CD14-positive monocyte (primary cell): ENCODE measurements around the gene CUEDC1. TPM values are rescaled to one million over a fixed set of nuclear protein-coding genes. Genes with fewer than 3 reads are reported as not detected.

Experiments
- DNase-seq, 3 donors: peaks; one replicate each; pipeline ENCODE4 v3.0.0-alpha.2; 2011 to 2022
- H2AFZ ChIP-seq: 2 replicates; pipeline ENCODE4 v1.6.0; 2012; ENCODE audit warnings: mild to moderate bottlenecking, low read depth, low read length, inconsistent platforms; ENCODE audit not compliant: insufficient read depth, poor library complexity, severe bottlenecking
- H3K27ac ChIP-seq, 2 donors: 1 replicate in 1 of 2; 2 replicates in 1 of 2; pipeline ENCODE4 v1.5.1; 2012 to 2013; ENCODE audit warnings: low read length in 2 of 2, control low read depth in 1 of 2, inconsistent platforms in 1 of 2, low read depth in 1 of 2, mild to moderate bottlenecking in 1 of 2
- H3K27me3 ChIP-seq, 2 donors: one replicate each; pipeline versions ENCODE4 v1.6.0 to v1.6.1; 2011 to 2013; ENCODE audit warnings: low read length in 2 of 2; ENCODE audit not compliant: control insufficient read depth in 2 of 2, insufficient read depth in 2 of 2
- H3K36me3 ChIP-seq, 2 donors: replicated peaks in 1 of 2; 1 replicate in 1 of 2; 2 replicates in 1 of 2; pipeline versions ENCODE4 v1.5.1 to v1.6.1; 2012 to 2013; ENCODE audit warnings: low read length in 2 of 2, control low read depth in 1 of 2, inconsistent platforms in 1 of 2, mild to moderate bottlenecking in 1 of 2; ENCODE audit not compliant: insufficient read depth in 2 of 2, control insufficient read depth in 1 of 2
- H3K4me1 ChIP-seq, 2 donors: 1 replicate in 1 of 2; 2 replicates in 1 of 2; pipeline versions ENCODE4 v1.5.1 to v1.6.1; 2012 to 2013; ENCODE audit warnings: low read length in 2 of 2, control low read depth in 1 of 2, inconsistent platforms in 1 of 2, mild to moderate bottlenecking in 1 of 2, moderate library complexity in 1 of 2; ENCODE audit not compliant: insufficient read depth in 2 of 2, control insufficient read depth in 1 of 2
- H3K4me2 ChIP-seq: replicated peaks from 2 replicates; pipeline ENCODE3; 2012; ENCODE audit warnings: low read length, moderate library complexity, mild to moderate bottlenecking; ENCODE audit not compliant: poor library complexity, severe bottlenecking; ENCODE audit errors: extremely low read depth
- H3K4me3 ChIP-seq, 3 experiments: fragments of 200-600 bp in 1 of 3; sonication (generic) in 1 of 3; replicated peaks in 1 of 3; 1 replicate in 2 of 3; 2 replicates in 1 of 3; pipeline ENCODE4 v1.5.1; 2011 to 2013; ENCODE audit warnings: low read length in 3 of 3, mild to moderate bottlenecking in 3 of 3, control low read depth in 2 of 3, low read depth in 2 of 3, inconsistent platforms in 1 of 3, moderate library complexity in 1 of 3
- H3K79me2 ChIP-seq: 2 replicates; pipeline ENCODE4 v1.6.0; 2012; ENCODE audit warnings: mild to moderate bottlenecking, control low read depth, inconsistent platforms, low read length, moderate library complexity; ENCODE audit not compliant: insufficient read depth
- H3K9ac ChIP-seq: 2 replicates; pipeline ENCODE4 v1.6.0; 2017; ENCODE audit warnings: low read length, mild to moderate bottlenecking; ENCODE audit not compliant: insufficient read depth, poor library complexity, severe bottlenecking
- H3K9me3 ChIP-seq, 2 donors: replicated peaks in 1 of 2; 1 replicate in 1 of 2; 2 replicates in 1 of 2; pipeline versions ENCODE4 v1.5.1 to v1.6.1; 2012 to 2013; ENCODE audit warnings: low read length in 2 of 2, control low read depth in 1 of 2; ENCODE audit not compliant: control insufficient read depth in 1 of 2, insufficient read depth in 1 of 2
- H4K20me1 ChIP-seq: 2 replicates; pipeline ENCODE4 v1.6.0; 2012; ENCODE audit warnings: mild to moderate bottlenecking, low read length, control low read depth, moderate library complexity; ENCODE audit not compliant: insufficient read depth
- H3K27ac Mint-ChIP-seq, 7 donors: one replicate each; pipeline ENCODE4 v1.8.0; 2020; ENCODE audit warnings: mild to moderate bottlenecking in 7 of 7, mixed read lengths in 7 of 7, moderate library complexity in 6 of 7, inconsistent platforms in 2 of 7
- H3K27me3 Mint-ChIP-seq, 3 donors: one replicate each; pipeline ENCODE4 v1.8.0; 2021 to 2022; ENCODE audit warnings: low read depth in 3 of 3, mild to moderate bottlenecking in 3 of 3, mixed read lengths in 3 of 3, moderate library complexity in 3 of 3, inconsistent platforms in 1 of 3
- H3K36me3 Mint-ChIP-seq, 2 donors: one replicate each; pipeline ENCODE4 v1.8.0; 2020; ENCODE audit warnings: mixed read lengths in 2 of 2, inconsistent platforms in 1 of 2, mild to moderate bottlenecking in 1 of 2
- H3K4me1 Mint-ChIP-seq: one replicate; pipeline ENCODE4 v1.8.0; 2020; ENCODE audit warnings: mild to moderate bottlenecking, mixed read lengths
- H3K4me3 Mint-ChIP-seq, 2 donors: one replicate each; pipeline ENCODE4 v1.8.0; 2020; ENCODE audit warnings: mild to moderate bottlenecking in 2 of 2, mixed read lengths in 2 of 2, moderate library complexity in 1 of 2
- H3K9me3 Mint-ChIP-seq, 7 donors: one replicate each; pipeline ENCODE4 v1.8.0; 2020 to 2022; ENCODE audit warnings: mixed read lengths in 7 of 7, mild to moderate bottlenecking in 6 of 7, moderate library complexity in 6 of 7, inconsistent platforms in 2 of 7
- WGBS: methylation state at CpG from one replicate; pipeline ENCODE4 v1.1.5; 2013; ENCODE audit warnings: missing lambda C conversion rate; ENCODE audit not compliant: insufficient coverage; 5-methylcytosine and 5-hydroxymethylcytosine counted together
- intact Hi-C, 2 donors: fragments of 100-400 bp; cut with micrococcal nuclease; formaldehyde crosslinking; loops; one replicate each; pipeline versions ENCODE4 v1.15.0 to v1.15.1; 2023
- polyA plus RNA-seq, 3 donors: library from polyadenylated mRNA; depleted of rRNA in 1 of 3; unstranded in 2 of 3; stranded (reverse) in 1 of 3; fragments of 300-500 nt in 2 of 3; fragments of >200 nt in 1 of 3; fragmentation: Illumina TruSeq in 2 of 3; gene quantifications; 1 replicate in 2 of 3; 2 replicates in 1 of 3; pipeline ENCODE4 v1.2.3, GENCODE V29; 2012 to 2021
- TF ChIP-seq, protein P1 (sequence below): fragments of 200-600 bp; IDR thresholded peaks from one replicate; pipeline ENCODE4 v1.8.0; 2022; ENCODE audit warnings: antibody characterized with exemption, mild to moderate bottlenecking

The CUEDC1 gene
- polyA plus RNA-seq, 3 donors: 4.2 to 31.0 (median 4.3) TPM

DNA sequence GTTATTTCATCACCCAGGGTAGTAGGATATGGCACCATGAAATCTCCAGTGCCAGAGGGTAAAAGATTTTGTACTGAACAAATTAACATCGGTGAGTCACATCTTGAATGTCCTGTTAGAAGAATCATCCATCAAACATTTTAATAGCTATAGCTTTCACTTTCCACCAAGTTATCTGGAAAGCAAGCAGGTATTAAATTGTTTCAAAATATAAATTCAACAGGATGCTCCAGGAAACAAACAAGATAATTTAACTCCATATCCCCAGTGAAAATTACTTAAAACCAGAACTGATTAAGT lies 30.4 kb upstream of the CUEDC1 start:
- WGBS: no CpG with 5 or more reads among the region's 1 CpG
- Histone ChIP-seq H3K9me3 (no peaks in the 10 kb centered on the region), H2AFZ (no peak overlapping the region), H3K79me2 (peaks cover 78% of the 10 kb centered on the region), H3K27me3 (no peaks in the 10 kb centered on the region), H3K9ac (no peak overlapping the region), H3K36me3 (peaks cover 27 to 45% of the 10 kb centered on the region in 2 donors), H3K4me1 (peaks cover 33 to 64% of the 10 kb centered on the region in 2 donors), H3K4me2 (peak overlapping the region; percentile 96), H3K4me3 (peak overlapping the region in 1 of 3 experiments; percentile 24), H3K27ac (peak overlapping the region in 1 of 2 donors; percentile 33), H4K20me1 (peaks cover 66% of the 10 kb centered on the region)
- Mint-ChIP-seq H3K4me3 (no peak overlapping the region), H3K27me3 (peaks cover 0 to 2% (median 0%) of the 10 kb centered on the region in 3 donors), H3K4me1 (peaks cover 66% of the 10 kb centered on the region), H3K36me3 (peaks cover 27 to 40% of the 10 kb centered on the region in 2 donors), H3K9me3 (no peaks in the 10 kb centered on the region), H3K27ac (no peak overlapping the region)
- TF ChIP-seq, protein P1, sequence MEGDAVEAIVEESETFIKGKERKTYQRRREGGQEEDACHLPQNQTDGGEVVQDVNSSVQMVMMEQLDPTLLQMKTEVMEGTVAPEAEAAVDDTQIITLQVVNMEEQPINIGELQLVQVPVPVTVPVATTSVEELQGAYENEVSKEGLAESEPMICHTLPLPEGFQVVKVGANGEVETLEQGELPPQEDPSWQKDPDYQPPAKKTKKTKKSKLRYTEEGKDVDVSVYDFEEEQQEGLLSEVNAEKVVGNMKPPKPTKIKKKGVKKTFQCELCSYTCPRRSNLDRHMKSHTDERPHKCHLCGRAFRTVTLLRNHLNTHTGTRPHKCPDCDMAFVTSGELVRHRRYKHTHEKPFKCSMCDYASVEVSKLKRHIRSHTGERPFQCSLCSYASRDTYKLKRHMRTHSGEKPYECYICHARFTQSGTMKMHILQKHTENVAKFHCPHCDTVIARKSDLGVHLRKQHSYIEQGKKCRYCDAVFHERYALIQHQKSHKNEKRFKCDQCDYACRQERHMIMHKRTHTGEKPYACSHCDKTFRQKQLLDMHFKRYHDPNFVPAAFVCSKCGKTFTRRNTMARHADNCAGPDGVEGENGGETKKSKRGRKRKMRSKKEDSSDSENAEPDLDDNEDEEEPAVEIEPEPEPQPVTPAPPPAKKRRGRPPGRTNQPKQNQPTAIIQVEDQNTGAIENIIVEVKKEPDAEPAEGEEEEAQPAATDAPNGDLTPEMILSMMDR: no peak
- DNase-seq: peak in 2 of 3 donors; percentile 12 to 29
- intact Hi-C loops: loop anchor here in 1 of 2 donors (5.0 kb wide), 2 partner anchors 38 to 93 kb away; no protein-coding TSS in a partner anchor

DNA sequence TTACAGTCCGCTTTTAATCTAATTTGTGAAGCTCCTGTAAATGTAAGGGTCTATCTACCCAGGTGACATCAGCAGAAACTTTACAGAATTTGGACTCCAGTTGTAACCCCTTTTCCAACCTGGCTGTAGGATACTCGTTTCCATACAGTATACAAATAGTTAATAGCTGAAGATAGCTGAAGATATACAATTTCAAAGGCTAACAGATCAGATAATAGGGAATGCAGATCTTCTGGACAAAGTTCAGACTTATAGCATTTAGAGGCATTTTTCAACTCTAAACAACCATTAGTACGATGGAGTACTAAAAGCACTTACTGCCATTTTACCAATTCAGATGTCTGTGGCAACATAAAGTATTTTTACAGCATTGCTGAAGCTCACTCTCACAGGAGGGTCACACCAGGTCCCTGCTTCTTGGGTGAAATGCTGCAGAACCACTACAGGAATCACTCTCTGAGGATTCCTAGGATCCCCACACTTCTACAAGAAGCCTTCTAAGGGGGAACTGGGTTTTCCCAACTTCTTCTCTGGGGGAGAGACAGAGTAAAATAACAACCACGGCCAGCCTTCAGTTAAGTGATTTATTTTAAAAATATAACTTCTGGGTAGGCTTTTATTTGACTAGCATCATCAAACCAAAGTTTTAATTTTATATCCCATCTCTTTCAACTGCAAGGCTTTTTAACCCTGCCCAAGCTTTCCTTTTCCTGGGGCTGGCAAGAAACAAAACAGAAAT lies 29.9 kb upstream of the CUEDC1 start:
- H3K36me3 Mint-ChIP-seq: peaks cover 30 to 45% of the 10 kb centered on the region in 2 donors
- H4K20me1 ChIP-seq: peaks cover 72% of the 10 kb centered on the region
- no peaks in the 10 kb centered on the region for H3K9me3 ChIP-seq
- H3K27me3 Mint-ChIP-seq: peaks cover 0 to 2% (median 0%) of the 10 kb centered on the region in 3 donors
- H3K4me3 Mint-ChIP-seq: no peak overlapping the region
- H2AFZ ChIP-seq: no peak overlapping the region
- H3K79me2 ChIP-seq: peaks cover 83% of the 10 kb centered on the region
- H3K27me3 ChIP-seq: no peaks in the 10 kb centered on the region
- intact Hi-C loops: loop anchor here in 1 of 2 donors (5.0 kb wide), 2 partner anchors 38 to 93 kb away; no protein-coding TSS in a partner anchor
- DNase-seq: no peak
- peak overlapping the region in 1 of 3 experiments; percentile 24 for H3K4me3 ChIP-seq
- H3K4me2 ChIP-seq: peak overlapping the region; percentile 96
- H3K9me3 Mint-ChIP-seq: no peaks in the 10 kb centered on the region
- TF ChIP-seq, protein P1: no peak
- H3K27ac Mint-ChIP-seq: peak overlapping the region in 1 of 7 donors; percentile 58
- H3K4me1 ChIP-seq: peaks cover 33 to 64% of the 10 kb centered on the region in 2 donors
- H3K27ac ChIP-seq: peak overlapping the region in 1 of 2 donors; percentile 33
- no peak overlapping the region for H3K9ac ChIP-seq
- WGBS: 100% methylated on average over 1 of the region's 4 CpGs
- H3K36me3 ChIP-seq: peaks cover 32 to 50% of the 10 kb centered on the region in 2 donors
- peaks cover 67% of the 10 kb centered on the region for H3K4me1 Mint-ChIP-seq
